Measurements from ENCODE around the gene COL6A6.
A peak's percentile ranks its signal among the peaks of the same experiment; 100 is the strongest.
"Not testable (repeated sequence)": the region's sequence is repeated elsewhere in the genome, so short reads cannot be mapped to it uniquely, and the experiment has no call there.

Gene COL6A6

GRCh38 chr3:130529486-130530215 is 12.7 kb downstream of the COL6A6 start:
- intact Hi-C loops (cut with DNase I) = loop anchor here (10.0 kb wide), 1 partner anchor 255 kb away; no protein-coding TSS in a partner anchor
- no peak for DNase-seq

GRCh38 chr3:130533247-130533646 is 16.3 kb downstream of the COL6A6 start:
- DNase-seq = no peak
- intact Hi-C loops (cut with DNase I) = loop anchor here (10.0 kb wide), 1 partner anchor 258 kb away; no protein-coding TSS in a partner anchor

GRCh38 chr3:130537673-130538304 is 20.8 kb downstream of the COL6A6 start:
- intact Hi-C loops (cut with DNase I) = loop anchor here (10.0 kb wide), 1 partner anchor 263 kb away; no protein-coding TSS in a partner anchor
- no peak for DNase-seq

GRCh38 chr3:130539005-130539404 is 22.0 kb downstream of the COL6A6 start:
- intact Hi-C loops (cut with DNase I) = loop anchor here (10.0 kb wide), 1 partner anchor 264 kb away; no protein-coding TSS in a partner anchor
- DNase-seq = peak in 38 of 42 donors; percentile 19 to 72 (median 39)

GRCh38 chr3:130543322-130543721 is 26.3 kb downstream of the COL6A6 start:
- intact Hi-C loops (cut with DNase I) = no loop called here
- DNase-seq = no peak

- no peak for DNase-seq
- intact Hi-C loops (cut with DNase I) = no loop called here
Observed at GRCh38 chr3:130546920-130547679, 30.1 kb downstream of the COL6A6 start.

GRCh38 chr3:130547680-130548065 is 30.7 kb downstream of the COL6A6 start:
- intact Hi-C loops (cut with DNase I); DNase-seq: not testable (repeated sequence)

GRCh38 chr3:130548356-130548755 is 31.4 kb downstream of the COL6A6 start:
- intact Hi-C loops (cut with DNase I) = no loop called here

GRCh38 chr3:130557336-130558035 is 40.5 kb downstream of the COL6A6 start:
- intact Hi-C loops (cut with DNase I) = no loop called here
- no peak for DNase-seq

More at GRCh38 chr3:130548356-130548755, 31.4 kb downstream of the COL6A6 start:
- no peak for DNase-seq

GRCh38 chr3:130558366-130558765 is 41.4 kb downstream of the COL6A6 start:
- intact Hi-C loops (cut with DNase I) = no loop called here
- no peak for DNase-seq

GRCh38 chr3:130565224-130565623 is 48.2 kb downstream of the COL6A6 start:
- no peak for DNase-seq
- intact Hi-C loops (cut with DNase I) = no loop called here
